Spleen (tissue), 11 donors: Measurements from ENCODE around the gene SYNGR1. TPM values are rescaled to one million over a fixed set of nuclear protein-coding genes. Genes with fewer than 3 reads are reported as not detected.
A peak's percentile ranks its signal among the peaks of the same experiment; 100 is the strongest.

Experiments used
- DNase-seq: peaks from one replicate; pipeline ENCODE4 v3.0.0-alpha.2; 2020
- H3K27ac ChIP-seq, 8 donors: fragments of 200-600 bp; sonication (generic) in 7 of 8; 1 replicate in 4 of 8; 2 replicates in 4 of 8; pipeline versions ENCODE4 v1.5.0 to v1.8.0; 2016 to 2021; ENCODE audit warnings: inconsistent platforms in 4 of 8, mild to moderate bottlenecking in 4 of 8, moderate library complexity in 1 of 8
- H3K27me3 ChIP-seq, 7 donors: fragments of 200-600 bp; sonication (generic) in 6 of 7; replicated peaks in 1 of 7; 1 replicate in 4 of 7; 2 replicates in 3 of 7; pipeline versions ENCODE4 v1.5.0 to v1.8.0; 2016 to 2021; ENCODE audit warnings: inconsistent platforms in 3 of 7, mild to moderate bottlenecking in 1 of 7
- H3K36me3 ChIP-seq, 6 donors: fragments of 200-600 bp; sonication (generic) in 5 of 6; 1 replicate in 4 of 6; 2 replicates in 2 of 6; pipeline versions ENCODE4 v1.5.0 to v1.8.0; 2016 to 2021; ENCODE audit warnings: inconsistent platforms in 2 of 6
- H3K4me1 ChIP-seq, 6 donors: fragments of 200-600 bp; sonication (generic) in 5 of 6; 1 replicate in 3 of 6; 2 replicates in 3 of 6; pipeline versions ENCODE4 v1.5.0 to v1.8.0; 2016 to 2021; ENCODE audit warnings: inconsistent platforms in 3 of 6
- H3K4me3 ChIP-seq, 8 donors: fragments of 200-600 bp; sonication (generic) in 7 of 8; 1 replicate in 4 of 8; 2 replicates in 4 of 8; pipeline versions ENCODE4 v1.5.0 to v1.8.0; 2016 to 2021; ENCODE audit warnings: inconsistent platforms in 4 of 8, mild to moderate bottlenecking in 4 of 8, moderate library complexity in 2 of 8
- H3K9me3 ChIP-seq, 8 donors: fragments of 200-600 bp; sonication (generic) in 7 of 8; 1 replicate in 4 of 8; 2 replicates in 4 of 8; pipeline versions ENCODE4 v1.5.0 to v1.8.0; 2016 to 2021; ENCODE audit warnings: inconsistent platforms in 4 of 8
- CTCF ChIP-seq, 11 experiments: fragments of 200-600 bp in 7 of 11; fragments of 450-650 bp in 4 of 11; sonication (generic) in 4 of 11; IDR thresholded peaks in 8 of 11; conservative IDR thresholded peaks in 3 of 11; 1 replicate in 7 of 11; 2 replicates in 4 of 11; pipeline versions ENCODE4 v1.4.0 to v1.8.0; 2016 to 2021; ENCODE audit warnings: antibody characterized with exemption in 11 of 11, inconsistent platforms in 4 of 11, mild to moderate bottlenecking in 1 of 11
- POLR2A ChIP-seq, 3 donors: fragments of 450-650 bp; IDR thresholded peaks; one replicate each; pipeline ENCODE4 v1.5.1; 2017; ENCODE audit warnings: antibody characterized with exemption in 3 of 3, mild to moderate bottlenecking in 1 of 3
- POLR2AphosphoS5 ChIP-seq, 3 donors: sonication (generic); formaldehyde crosslinking; IDR thresholded peaks; one replicate each; pipeline ENCODE4 v1.5.1; 2017; ENCODE audit warnings: antibody characterized with exemption in 3 of 3
- WGBS, 5 donors: extraction: QIAGEN DNeasy Blood & Tissue Kit in 3 of 5; methylation state at CpG; one replicate each; pipeline versions ENCODE4 v1.1.5 to v1.1.7; 2013 to 2018; 5-methylcytosine and 5-hydroxymethylcytosine counted together
- intact Hi-C: fragments of 100-400 bp; cut with DNase I; formaldehyde crosslinking; loops from one replicate; pipeline ENCODE4 v1.15.0; 2023; ENCODE audit warnings: low total_unique reads
- polyA plus RNA-seq, 3 donors: library from polyadenylated mRNA; stranded (reverse); fragments of 200-250 nt; gene quantifications; one replicate each; pipeline ENCODE4 v1.2.1, GENCODE V29; 2013
- total RNA-seq, 7 donors: library from RNA; depleted of rRNA in 3 of 7; stranded (reverse); fragments of >200 nt in 3 of 7; fragmentation: NEBNext Ultra II Directional in 4 of 7; extraction: Animal tissue kit (Norgen Biotek cat#: 25700) in 4 of 7; gene quantifications; one replicate each; pipeline versions ENCODE4 v1.1.0 to v1.2.1, GENCODE V29; 2016 to 2021
- donor health status: healthy with polysubstance abuse.
- donor health status: DM: no; HTN: no; CAD: no; lungs with moderate emphysema.
- donor health status: DM: no; HTN: no; CAD: no.
- donor health status: Bipolar disorder and iron deficiency.
- donor health status: healthy.
- donor health status: DM: no; HTN: no; CAD: no.
- donor health status: DM: yes; HTN: yes; CAD: no.

Gene SYNGR1
- total and polyA plus RNA-seq, 10 donors, result 8.0 to 35.1 (median 13.3) TPM

- intact Hi-C loops, result no loop called here
- H3K27me3 ChIP-seq, result no peaks in the 10 kb centered on the region
- no peaks in the 10 kb centered on the region for H3K36me3 ChIP-seq
- H3K27ac ChIP-seq, result no peak overlapping the region
- no peak overlapping the region for H3K4me3 ChIP-seq
- TF ChIP-seq POLR2AphosphoS5 (IDR thresholded peaks at IDR 0.05), result no peak
- H3K9me3 ChIP-seq, result no peaks in the 10 kb centered on the region
- 66 to 88% (median 73%) methylated on average over 8 of the region's 8 CpGs for WGBS, 5 donors
- no peak for DNase-seq
- H3K4me1 ChIP-seq, result peaks cover 3 to 16% (median 12%) of the 10 kb centered on the region in 6 donors
Observed at GRCh38 chr22:39344046-39344390, 5.8 kb upstream of the SYNGR1 start.

GRCh38 chr22:39345231-39345630 is 4.6 kb upstream of the SYNGR1 start:
- H3K27me3 ChIP-seq, result peaks cover 0 to 4% (median 0%) of the 10 kb centered on the region in 7 donors
- WGBS, 5 donors, result 87 to 100% (median 94%) methylated on average over 4 of the region's 4 CpGs

GRCh38 chr22:39348909-39349505 is 784 bp upstream of the SYNGR1 start:
- H3K9me3 ChIP-seq, result no peaks in the 10 kb centered on the region
- TF ChIP-seq CTCF (IDR thresholded peaks at IDR 0.05 in 8 of 11, conservative IDR thresholded peaks at IDR 0.05 in 3 of 11) (no peak), POLR2AphosphoS5 (IDR thresholded peaks at IDR 0.05) (peak in 2 of 3 donors; percentile 42 to 63)
- H3K4me3 ChIP-seq, result peak overlapping the region; percentile 43 to 83 (median 54)
- intact Hi-C loops, result no loop called here
- no peak for DNase-seq
- peaks cover 14 to 39% (median 35%) of the 10 kb centered on the region in 6 donors for H3K4me1 ChIP-seq
- H3K36me3 ChIP-seq, result no peaks in the 10 kb centered on the region
- peaks cover 0 to 14% (median 0%) of the 10 kb centered on the region in 7 donors for H3K27me3 ChIP-seq
- 3 to 14% (median 11%) methylated on average over 9 to 11 of the region's 11 CpGs for WGBS, 5 donors
- peak overlapping the region in 6 of 8 donors; percentile 40 to 84 (median 70) for H3K27ac ChIP-seq

More at GRCh38 chr22:39345231-39345630, 4.6 kb upstream of the SYNGR1 start:
- DNase-seq, result no peak
- intact Hi-C loops, result no loop called here
- TF ChIP-seq POLR2AphosphoS5 (IDR thresholded peaks at IDR 0.05), result no peak
- no peak for TF ChIP-seq CTCF (IDR thresholded peaks at IDR 0.05 in 8 of 11, conservative IDR thresholded peaks at IDR 0.05 in 3 of 11)
- TF ChIP-seq POLR2A (IDR thresholded peaks at IDR 0.05), result no peak
- Histone ChIP-seq H3K4me1 (peaks cover 4 to 24% (median 18%) of the 10 kb centered on the region in 6 donors), H3K4me3 (no peak overlapping the region), H3K27ac (no peak overlapping the region), H3K9me3 (no peaks in the 10 kb centered on the region), H3K36me3 (no peaks in the 10 kb centered on the region)

GRCh38 chr22:39349506-39349966 is 255 bp upstream of the SYNGR1 start:
- 0 to 3% (median 1%) methylated on average over 5 to 57 of the region's 57 CpGs for WGBS, 5 donors
- intact Hi-C loops, result no loop called here
- TF ChIP-seq POLR2A (IDR thresholded peaks at IDR 0.05) (no peak), CTCF (IDR thresholded peaks at IDR 0.05 in 8 of 11, conservative IDR thresholded peaks at IDR 0.05 in 3 of 11) (peak in 1 of 11 experiments; percentile 6), POLR2AphosphoS5 (IDR thresholded peaks at IDR 0.05) (peak in 2 of 3 donors; percentile 51 to 52)
- Histone ChIP-seq H3K4me3 (peak overlapping the region; percentile 45 to 83 (median 54)), H3K4me1 (peaks cover 14 to 39% (median 35%) of the 10 kb centered on the region in 6 donors), H3K27ac (peak overlapping the region in 6 of 8 donors; percentile 40 to 84 (median 70)), H3K9me3 (no peaks in the 10 kb centered on the region), H3K27me3 (peaks cover 0 to 14% (median 0%) of the 10 kb centered on the region in 7 donors), H3K36me3 (no peaks in the 10 kb centered on the region)
- DNase-seq, result peak; percentile 79
